ENCODE results near the gene STK35. TPM values are rescaled to one million over a fixed set of nuclear protein-coding genes. Genes with fewer than 3 reads are reported as not detected.

The STK35 gene
- total and polyA plus RNA-seq, 2 experiments from 2014 or later, result 14.2 to 22.9 TPM

DNA sequence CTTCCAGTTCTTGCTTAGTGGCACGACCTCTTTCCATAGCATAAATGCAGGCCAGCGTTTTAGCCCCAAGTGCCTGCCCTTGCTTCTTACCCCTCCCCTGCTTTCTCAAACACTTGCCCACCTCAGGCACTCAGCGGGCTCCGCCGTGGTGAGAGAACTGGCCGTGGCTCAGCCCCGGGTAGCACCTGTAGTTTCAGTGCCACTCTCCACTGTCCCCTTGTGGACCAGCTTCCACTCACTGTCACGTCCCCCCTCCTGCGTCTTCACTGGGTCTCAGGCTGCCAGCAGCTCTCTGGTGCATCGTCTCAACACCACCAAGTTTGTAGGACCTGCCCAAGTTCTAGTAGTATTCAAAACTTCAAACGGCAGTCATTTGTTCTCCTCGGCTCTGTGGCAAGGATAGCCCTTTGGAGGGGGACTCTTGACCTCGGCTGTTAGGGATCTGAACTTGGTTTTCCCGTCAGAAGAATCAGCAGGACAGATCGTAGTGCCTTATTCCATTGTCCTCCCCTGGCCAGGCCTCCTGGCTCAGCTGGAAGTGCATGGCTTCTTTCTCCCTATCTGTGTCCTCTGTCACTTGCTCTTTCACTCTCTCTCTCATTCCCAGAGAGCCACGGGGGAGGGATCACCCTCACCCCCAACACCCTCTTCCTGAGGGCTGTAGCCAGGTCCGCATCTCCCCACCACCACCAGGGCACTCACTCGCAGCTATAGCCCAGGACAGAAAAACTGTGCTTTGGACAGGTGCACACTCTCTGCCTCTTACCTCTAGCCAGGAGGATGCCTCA is 44.6 kb downstream of the STK35 start:
- Histone ChIP-seq H2AFZ (no peak overlapping the region), H3K27me3 (no peaks in the 10 kb centered on the region), H3K9me2 (replicated peaks; ENCODE audit: insufficient read depth) (no peaks in the 10 kb centered on the region), H3K36me3 (replicated peaks; ENCODE audit: insufficient read depth, low read depth) (no peaks in the 10 kb centered on the region), H4K20me1 (ENCODE audit: insufficient read depth, poor library complexity, severe bottlenecking) (peaks cover 14% of the 10 kb centered on the region), H3K4me1 (ENCODE audit: insufficient read depth) (peaks cover 6% of the 10 kb centered on the region), H3K27ac (no peak overlapping the region), H3K9me3 (ENCODE audit: low read depth) (no peaks in the 10 kb centered on the region), H3K4me3 (no peak overlapping the region), H3K79me2 (peaks cover 11% of the 10 kb centered on the region), H3K4me2 (no peak overlapping the region)
- WGBS (ENCODE audit: low lambda C conversion rate, missing lambda C conversion rate), result 87% methylated on average over 18 of the region's 18 CpGs
- DNase-seq (ENCODE audit: low spot score), result no peak
- TF ChIP-seq, protein P1, sequence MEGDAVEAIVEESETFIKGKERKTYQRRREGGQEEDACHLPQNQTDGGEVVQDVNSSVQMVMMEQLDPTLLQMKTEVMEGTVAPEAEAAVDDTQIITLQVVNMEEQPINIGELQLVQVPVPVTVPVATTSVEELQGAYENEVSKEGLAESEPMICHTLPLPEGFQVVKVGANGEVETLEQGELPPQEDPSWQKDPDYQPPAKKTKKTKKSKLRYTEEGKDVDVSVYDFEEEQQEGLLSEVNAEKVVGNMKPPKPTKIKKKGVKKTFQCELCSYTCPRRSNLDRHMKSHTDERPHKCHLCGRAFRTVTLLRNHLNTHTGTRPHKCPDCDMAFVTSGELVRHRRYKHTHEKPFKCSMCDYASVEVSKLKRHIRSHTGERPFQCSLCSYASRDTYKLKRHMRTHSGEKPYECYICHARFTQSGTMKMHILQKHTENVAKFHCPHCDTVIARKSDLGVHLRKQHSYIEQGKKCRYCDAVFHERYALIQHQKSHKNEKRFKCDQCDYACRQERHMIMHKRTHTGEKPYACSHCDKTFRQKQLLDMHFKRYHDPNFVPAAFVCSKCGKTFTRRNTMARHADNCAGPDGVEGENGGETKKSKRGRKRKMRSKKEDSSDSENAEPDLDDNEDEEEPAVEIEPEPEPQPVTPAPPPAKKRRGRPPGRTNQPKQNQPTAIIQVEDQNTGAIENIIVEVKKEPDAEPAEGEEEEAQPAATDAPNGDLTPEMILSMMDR (IDR thresholded peaks at IDR 0.05; ENCODE audit: poor library complexity), result no peak
- TF ChIP-seq EZH2phosphoT487 (IDR thresholded peaks at IDR 0.05; ENCODE audit: low read depth, severe bottlenecking, unreplicated experiment) (no peak), EZH2 (IDR thresholded peaks at IDR 0.05; ENCODE audit: borderline replicate concordance) (no peak)

DNA sequence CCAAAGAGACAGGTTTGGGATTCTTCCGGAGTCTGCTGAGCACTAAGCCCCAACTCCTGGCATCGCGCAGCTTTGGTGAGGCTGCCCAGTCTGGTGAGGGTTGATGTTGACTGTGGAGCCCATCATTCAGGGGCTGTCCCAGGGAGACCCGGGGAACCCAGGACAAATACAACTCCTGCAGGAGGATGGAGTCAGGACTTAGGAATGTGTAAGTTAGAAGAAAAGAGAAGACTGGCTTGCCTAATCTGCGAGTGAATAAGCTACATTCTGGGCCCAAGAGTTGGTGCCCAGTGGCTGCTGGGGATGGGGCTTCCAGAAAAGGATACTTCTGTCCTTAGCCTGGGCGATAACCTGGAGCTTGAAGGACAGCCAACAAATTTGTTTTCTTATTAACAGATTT is 47.9 kb downstream of the STK35 start:
- Histone ChIP-seq H4K20me1 (ENCODE audit: insufficient read depth, poor library complexity, severe bottlenecking) (no peaks in the 10 kb centered on the region), H3K27ac (no peak overlapping the region), H3K4me3 (no peak overlapping the region), H3K36me3 (replicated peaks; ENCODE audit: insufficient read depth, low read depth) (no peaks in the 10 kb centered on the region), H2AFZ (no peak overlapping the region), H3K9me3 (ENCODE audit: low read depth) (no peaks in the 10 kb centered on the region), H3K27me3 (no peaks in the 10 kb centered on the region), H3K9me2 (replicated peaks; ENCODE audit: insufficient read depth) (no peaks in the 10 kb centered on the region), H3K79me2 (no peaks in the 10 kb centered on the region), H3K4me2 (no peak overlapping the region), H3K4me1 (ENCODE audit: insufficient read depth) (peaks cover 15% of the 10 kb centered on the region)
- no peak for TF ChIP-seq EZH2phosphoT487 (IDR thresholded peaks at IDR 0.05; ENCODE audit: low read depth, severe bottlenecking, unreplicated experiment)
- TF ChIP-seq, protein P1 (IDR thresholded peaks at IDR 0.05; ENCODE audit: poor library complexity), result no peak
- TF ChIP-seq EZH2 (IDR thresholded peaks at IDR 0.05; ENCODE audit: borderline replicate concordance), result no peak
- DNase-seq (ENCODE audit: low spot score), result no peak
- WGBS (ENCODE audit: low lambda C conversion rate, missing lambda C conversion rate), result 92% methylated on average over 6 of the region's 6 CpGs

DNA sequence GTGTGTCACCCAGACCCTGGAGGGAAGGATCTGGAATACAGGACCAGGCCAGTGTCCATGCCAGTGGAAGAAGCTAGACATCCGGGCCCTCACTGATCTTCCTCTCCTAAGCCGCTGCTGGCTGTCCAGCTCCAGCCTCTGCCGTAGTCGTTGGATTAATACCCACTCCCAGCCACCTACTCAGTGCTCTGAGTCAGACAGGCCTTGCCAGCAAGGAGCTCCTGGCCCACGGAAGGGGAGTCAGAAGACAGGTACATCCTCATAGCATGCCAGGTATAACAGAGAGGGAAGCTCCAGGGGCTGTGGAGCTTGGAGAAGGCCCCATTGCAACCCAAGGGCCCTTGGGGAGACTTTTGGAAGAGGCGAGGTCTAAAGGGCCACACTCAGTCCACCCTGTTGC is 49.0 kb downstream of the STK35 start:
- Histone ChIP-seq H3K4me2 (no peak overlapping the region), H3K36me3 (replicated peaks; ENCODE audit: insufficient read depth, low read depth) (no peaks in the 10 kb centered on the region), H3K4me1 (ENCODE audit: insufficient read depth) (peaks cover 15% of the 10 kb centered on the region), H3K9me3 (ENCODE audit: low read depth) (no peaks in the 10 kb centered on the region), H3K79me2 (no peaks in the 10 kb centered on the region), H3K4me3 (no peak overlapping the region), H3K27ac (no peak overlapping the region), H3K9me2 (replicated peaks; ENCODE audit: insufficient read depth) (no peaks in the 10 kb centered on the region), H3K27me3 (no peaks in the 10 kb centered on the region), H4K20me1 (ENCODE audit: insufficient read depth, poor library complexity, severe bottlenecking) (no peaks in the 10 kb centered on the region), H2AFZ (no peak overlapping the region)
- 91% methylated on average over 6 of the region's 6 CpGs for WGBS (ENCODE audit: low lambda C conversion rate, missing lambda C conversion rate)
- DNase-seq (ENCODE audit: low spot score), result no peak
- TF ChIP-seq EZH2 (IDR thresholded peaks at IDR 0.05; ENCODE audit: borderline replicate concordance), result no peak
- TF ChIP-seq, protein P1 (IDR thresholded peaks at IDR 0.05; ENCODE audit: poor library complexity), result no peak
- no peak for TF ChIP-seq EZH2phosphoT487 (IDR thresholded peaks at IDR 0.05; ENCODE audit: low read depth, severe bottlenecking, unreplicated experiment)
